ENCODE measurements around the gene PTGDR.

DNA sequence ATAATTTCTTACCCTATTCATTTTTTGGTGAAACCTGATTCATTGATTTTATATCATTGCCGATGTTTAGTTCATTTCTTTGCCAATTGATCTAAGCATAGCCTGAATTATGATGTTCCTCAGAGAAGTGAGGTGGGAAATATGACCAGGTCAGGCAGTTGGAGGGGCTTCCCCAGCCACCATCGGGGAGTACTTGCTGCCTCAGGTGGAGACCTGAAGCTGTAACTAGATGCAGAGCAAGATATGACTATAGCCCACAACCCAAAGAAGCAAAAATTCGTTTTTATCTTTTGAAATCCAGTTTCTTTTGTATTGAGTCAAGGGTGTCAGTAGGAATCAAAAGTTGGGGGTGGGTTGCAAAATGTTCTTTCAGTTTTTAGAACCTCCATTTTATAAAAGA lies 7.9 kb downstream of the PTGDR start:
- TF ChIP-seq POLR2AphosphoS5 (IDR thresholded peaks at IDR 0.05; ENCODE audit: low read depth, low read length): no peak
- TF ChIP-seq, protein P1, sequence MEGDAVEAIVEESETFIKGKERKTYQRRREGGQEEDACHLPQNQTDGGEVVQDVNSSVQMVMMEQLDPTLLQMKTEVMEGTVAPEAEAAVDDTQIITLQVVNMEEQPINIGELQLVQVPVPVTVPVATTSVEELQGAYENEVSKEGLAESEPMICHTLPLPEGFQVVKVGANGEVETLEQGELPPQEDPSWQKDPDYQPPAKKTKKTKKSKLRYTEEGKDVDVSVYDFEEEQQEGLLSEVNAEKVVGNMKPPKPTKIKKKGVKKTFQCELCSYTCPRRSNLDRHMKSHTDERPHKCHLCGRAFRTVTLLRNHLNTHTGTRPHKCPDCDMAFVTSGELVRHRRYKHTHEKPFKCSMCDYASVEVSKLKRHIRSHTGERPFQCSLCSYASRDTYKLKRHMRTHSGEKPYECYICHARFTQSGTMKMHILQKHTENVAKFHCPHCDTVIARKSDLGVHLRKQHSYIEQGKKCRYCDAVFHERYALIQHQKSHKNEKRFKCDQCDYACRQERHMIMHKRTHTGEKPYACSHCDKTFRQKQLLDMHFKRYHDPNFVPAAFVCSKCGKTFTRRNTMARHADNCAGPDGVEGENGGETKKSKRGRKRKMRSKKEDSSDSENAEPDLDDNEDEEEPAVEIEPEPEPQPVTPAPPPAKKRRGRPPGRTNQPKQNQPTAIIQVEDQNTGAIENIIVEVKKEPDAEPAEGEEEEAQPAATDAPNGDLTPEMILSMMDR (IDR thresholded peaks at IDR 0.05): no peak

All from Panc1 (cell line).